ENCODE data around the gene BCAP29.

GRCh38 chr7:107661081-107661864 lies 81.2 kb downstream of the BCAP29 start:
- no peak for TF ChIP-seq CTCF (IDR thresholded peaks at IDR 0.05)
- no peak for TF ChIP-seq POLR2A (IDR thresholded peaks at IDR 0.05)

Data from testis (tissue), 2 donors.